H1 (cell line): ENCODE results near the gene PDZD2. TPM values are rescaled to one million over a fixed set of nuclear protein-coding genes. Genes with fewer than 3 reads are reported as not detected.

Experiments
- CHD1 ChIP-seq: IDR thresholded peaks from 2 replicates; pipeline ENCODE4 v1.6.1; 2012; ENCODE audit warnings: low read depth, low read length, improper control_type of control experiment
- CTBP2 ChIP-seq: IDR thresholded peaks from 2 replicates; pipeline ENCODE4 v1.7.0; 2011; ENCODE audit warnings: borderline replicate concordance, mild to moderate bottlenecking, moderate library complexity, mixed read lengths, low read length; ENCODE audit not compliant: insufficient read depth, insufficient read length
- JUND ChIP-seq: IDR thresholded peaks from 2 replicates; pipeline ENCODE4 v1.6.1; 2011; ENCODE audit warnings: mild to moderate bottlenecking, improper control_type of control experiment, low read length
- KDM1A ChIP-seq: fragments of 200-600, 300-600 bp; sonication (generic); IDR thresholded peaks from 2 replicates; pipeline ENCODE4 v1.7.1; 2016; ENCODE audit warnings: mild to moderate bottlenecking, low read length, borderline replicate concordance
- POLR2A ChIP-seq, 2 experiments: IDR thresholded peaks; 1 replicate in 1 of 2; 2 replicates in 1 of 2; pipeline ENCODE4 v1.6.1; 2011; ENCODE audit warnings: low read depth in 2 of 2, low read length in 2 of 2, mild to moderate bottlenecking in 2 of 2; ENCODE audit errors: control extremely low read depth in 1 of 2
- POLR2AphosphoS5 ChIP-seq: IDR thresholded peaks from 2 replicates; pipeline ENCODE4 v1.6.1; 2011; ENCODE audit warnings: low read depth, low read length
- SP2 ChIP-seq: IDR thresholded peaks from 2 replicates; pipeline ENCODE4 v1.6.1; 2012; ENCODE audit warnings: mild to moderate bottlenecking, low read length, inconsistent platforms
- ZNF274 ChIP-seq: IDR thresholded peaks from 2 replicates; pipeline ENCODE4 v1.7.0; 2012; ENCODE audit warnings: low read length, borderline replicate concordance; ENCODE audit errors: extremely low read depth
- polyA plus RNA-seq, 7 experiments: library from polyadenylated mRNA; depleted of rRNA in 3 of 7; stranded (reverse) in 5 of 7; unstranded in 2 of 7; fragments of >200 nt in 5 of 7; fragments of 200-250 nt in 2 of 7; gene quantifications; 1 replicate in 5 of 7; 2 replicates in 1 of 7; 4 replicates in 1 of 7; pipeline versions ENCODE4 v1.2.1 to v1.2.3, GENCODE V29; 2011 to 2013; ENCODE audit warnings: missing spikeins in 2 of 7, mixed read lengths in 2 of 7
- total RNA-seq: library from RNA; stranded (reverse); fragmentation: NEBNext Ultra II Directional; extraction: Animal tissue kit (Norgen Biotek cat#: 25700); gene quantifications from 2 replicates; pipeline ENCODE4 v1.2.1, GENCODE V29; 2021

The PDZD2 gene
- total and polyA plus RNA-seq, 2 of the 8 experiments (the other 6 are each of a cell fraction or from before 2014, with no cell fraction given) = 1.2 to 6.8 TPM

DNA sequence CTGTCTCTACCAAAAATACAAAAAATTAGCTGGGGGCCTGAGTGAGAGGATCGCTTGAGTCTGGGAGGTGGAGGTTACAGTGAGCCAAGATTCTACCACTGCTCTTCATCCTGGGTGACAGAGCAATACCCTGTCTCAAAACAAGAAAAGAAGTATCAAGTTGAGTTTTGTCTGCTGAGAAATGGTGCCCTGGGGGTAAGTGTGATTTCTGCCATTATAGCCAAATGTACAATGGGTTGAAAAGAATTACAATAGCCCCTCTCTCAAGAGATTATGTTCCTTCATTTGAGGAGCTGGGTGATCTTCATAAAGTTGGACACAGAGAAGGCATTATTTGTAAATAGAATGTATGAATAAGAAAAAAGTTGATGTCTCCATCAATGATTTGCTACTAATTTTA, 345.8 kb downstream of the PDZD2 start (continued):
- TF ChIP-seq POLR2A (IDR thresholded peaks at IDR 0.05; ENCODE audit: control extremely low read depth in 1 of 2, low read depth in 2 of 2, low read length in 2 of 2) (no peak), CTBP2 (no peak), ZNF274 (no peak), CHD1 (no peak), POLR2AphosphoS5 (no peak), SP2 (no peak), JUND (no peak), KDM1A (no peak)
